BJ (cell line): ENCODE measurements around the gene HPN. TPM values are rescaled to one million over a fixed set of nuclear protein-coding genes. Genes with fewer than 3 reads are reported as not detected.
"Not testable (repeated sequence)": the region's sequence is repeated elsewhere in the genome, so short reads cannot be mapped to it uniquely, and the experiment has no call there.

Experiments
- CTCF ChIA-PET: fragments of 350-600 bp; formaldehyde crosslinking; extraction: SDS; loops from one replicate; lab custom pipeline; 2021; ENCODE audit warnings: antibody characterized with exemption, inconsistent platforms; lab: Yijun Ruan, JAX
- POLR2A ChIA-PET: fragments of 300-600 bp; sonication (Branson Sonifier 250); formaldehyde crosslinking; extraction: SDS; loops from one replicate; lab custom pipeline; 2021; ENCODE audit warnings: antibody characterized with exemption; lab: Charles Lee
- DNase-seq: peaks from one replicate; pipeline ENCODE4 v3.0.0-alpha.2; 2011; ENCODE audit warnings: low read depth
- H3K27me3 ChIP-seq: 2 replicates; pipeline ENCODE4 v1.6.0; 2011; ENCODE audit warnings: low read length; ENCODE audit not compliant: control insufficient read depth, insufficient read depth
- H3K36me3 ChIP-seq: 2 replicates; pipeline ENCODE4 v1.5.1; 2011; ENCODE audit warnings: low read length; ENCODE audit not compliant: control insufficient read depth, insufficient read depth
- H3K4me3 ChIP-seq: 2 replicates; pipeline ENCODE4 v1.5.1; 2011; ENCODE audit warnings: low read depth, mild to moderate bottlenecking, control low read depth, low read length
- polyA plus RNA-seq: library from polyadenylated mRNA; depleted of rRNA; stranded (reverse); fragments of >200 nt; gene quantifications from 2 replicates; pipeline ENCODE4 v1.2.3, GENCODE V29; 2011
- TF ChIP-seq, protein P1 (sequence below): IDR thresholded peaks from 2 replicates; pipeline ENCODE4 v1.5.1; 2011; ENCODE audit warnings: low read depth, mild to moderate bottlenecking, control low read depth, inconsistent platforms, low read length, moderate library complexity; ENCODE audit not compliant: insufficient read depth

The HPN gene
- polyA plus RNA-seq, 1 experiment = not detected

DNA sequence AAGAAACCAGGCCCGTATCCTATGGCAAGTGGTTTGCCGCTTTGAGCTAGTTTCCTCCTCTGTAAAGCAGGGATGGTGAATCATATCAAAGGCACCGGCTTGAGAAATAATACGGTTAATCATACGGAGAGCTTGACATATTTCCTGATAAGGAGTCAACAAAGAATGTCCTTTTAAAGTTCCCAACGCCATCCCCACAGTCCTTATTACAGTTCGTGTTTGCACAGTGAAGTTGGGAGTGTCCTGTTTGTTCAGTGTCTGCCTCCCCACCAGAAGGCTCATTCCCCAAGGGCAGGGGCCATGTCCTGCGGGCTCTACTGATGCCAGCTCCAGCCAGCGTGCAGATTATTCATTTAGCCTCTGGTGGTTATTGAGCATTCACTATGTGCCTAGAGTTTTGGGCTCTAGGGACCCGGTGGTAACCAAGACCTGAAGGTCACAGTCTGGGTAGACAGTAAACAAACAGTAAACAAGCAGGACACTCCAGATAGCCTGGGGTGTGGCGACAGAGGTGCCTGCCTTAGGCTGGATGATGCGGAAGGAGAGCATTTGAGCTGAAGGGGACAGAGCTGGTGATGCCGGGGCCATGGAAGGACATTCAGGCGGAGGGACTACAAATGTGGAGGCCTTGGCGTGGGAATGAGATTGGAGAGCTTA, 35.1 kb upstream of the HPN start:
- Histone ChIP-seq H3K27me3 (no peaks in the 10 kb centered on the region), H3K4me3 (no peak overlapping the region), H3K36me3 (peaks cover 24% of the 10 kb centered on the region)
- DNase-seq = no peak
- POLR2A ChIA-PET = no interaction called here
- TF ChIP-seq, protein P1, sequence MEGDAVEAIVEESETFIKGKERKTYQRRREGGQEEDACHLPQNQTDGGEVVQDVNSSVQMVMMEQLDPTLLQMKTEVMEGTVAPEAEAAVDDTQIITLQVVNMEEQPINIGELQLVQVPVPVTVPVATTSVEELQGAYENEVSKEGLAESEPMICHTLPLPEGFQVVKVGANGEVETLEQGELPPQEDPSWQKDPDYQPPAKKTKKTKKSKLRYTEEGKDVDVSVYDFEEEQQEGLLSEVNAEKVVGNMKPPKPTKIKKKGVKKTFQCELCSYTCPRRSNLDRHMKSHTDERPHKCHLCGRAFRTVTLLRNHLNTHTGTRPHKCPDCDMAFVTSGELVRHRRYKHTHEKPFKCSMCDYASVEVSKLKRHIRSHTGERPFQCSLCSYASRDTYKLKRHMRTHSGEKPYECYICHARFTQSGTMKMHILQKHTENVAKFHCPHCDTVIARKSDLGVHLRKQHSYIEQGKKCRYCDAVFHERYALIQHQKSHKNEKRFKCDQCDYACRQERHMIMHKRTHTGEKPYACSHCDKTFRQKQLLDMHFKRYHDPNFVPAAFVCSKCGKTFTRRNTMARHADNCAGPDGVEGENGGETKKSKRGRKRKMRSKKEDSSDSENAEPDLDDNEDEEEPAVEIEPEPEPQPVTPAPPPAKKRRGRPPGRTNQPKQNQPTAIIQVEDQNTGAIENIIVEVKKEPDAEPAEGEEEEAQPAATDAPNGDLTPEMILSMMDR = no peak
- CTCF ChIA-PET = interaction anchor here (1.2 to 2.5 kb wide), 3 partner anchors 10 to 60 kb away, joined by 3 to 10 read pairs (median 3); no protein-coding TSS in a partner anchor

DNA sequence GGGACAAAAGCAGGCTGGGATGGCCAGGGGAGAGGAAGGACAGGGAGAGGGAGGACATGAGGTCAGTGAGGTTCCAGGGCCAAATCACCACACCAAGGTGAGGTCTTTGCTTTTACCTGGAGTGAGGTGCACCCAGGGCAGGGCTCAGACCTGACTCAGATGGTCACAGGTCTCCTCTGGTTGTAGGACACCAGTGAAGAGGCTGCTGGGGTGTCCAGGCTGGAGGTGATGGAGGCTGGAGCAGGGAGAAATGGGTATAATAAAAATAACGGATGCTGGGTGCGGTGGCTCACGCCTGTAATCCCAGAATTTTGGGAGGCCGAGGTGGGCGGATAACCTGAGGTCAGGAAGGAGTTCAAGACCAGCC, 34.5 kb upstream of the HPN start:
- DNase-seq = no peak
- CTCF ChIA-PET = interaction anchor here (1.2 to 2.5 kb wide), 4 partner anchors 10 to 59 kb away, joined by 3 to 10 read pairs (median 6); no protein-coding TSS in a partner anchor
- POLR2A ChIA-PET = no interaction called here
- H3K4me3 ChIP-seq = no peak overlapping the region
- TF ChIP-seq, protein P1 = no peak
- no peaks in the 10 kb centered on the region for H3K27me3 ChIP-seq
- peaks cover 26% of the 10 kb centered on the region for H3K36me3 ChIP-seq

DNA sequence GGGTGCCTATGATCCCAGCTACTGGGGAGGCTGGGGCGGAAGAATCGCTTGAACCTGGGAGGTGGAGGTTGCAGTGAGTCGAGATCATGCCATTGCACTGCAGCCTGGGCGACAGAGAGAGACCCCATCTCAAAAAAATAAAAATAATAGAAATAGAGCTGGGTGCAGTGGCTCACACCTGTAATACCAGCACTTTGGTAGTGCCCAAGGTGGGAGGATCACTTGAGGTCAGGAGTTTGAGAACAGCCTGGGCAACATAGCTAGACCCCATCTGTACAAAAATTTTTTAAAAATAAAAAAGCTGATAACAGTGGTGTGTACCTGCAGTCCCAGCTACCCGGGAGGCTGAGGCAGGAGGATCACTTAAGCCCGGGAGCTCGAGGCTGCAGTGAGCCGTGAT, 34.1 kb upstream of the HPN start:
- POLR2A ChIA-PET, H3K27me3 ChIP-seq, H3K4me3 ChIP-seq, DNase-seq: not testable (repeated sequence)
- CTCF ChIA-PET = interaction anchor here (1.6 to 2.5 kb wide), 2 partner anchors 9 to 35 kb away, joined by 9 to 10 read pairs; no protein-coding TSS in a partner anchor
- peaks cover 29% of the 10 kb centered on the region for H3K36me3 ChIP-seq

DNA sequence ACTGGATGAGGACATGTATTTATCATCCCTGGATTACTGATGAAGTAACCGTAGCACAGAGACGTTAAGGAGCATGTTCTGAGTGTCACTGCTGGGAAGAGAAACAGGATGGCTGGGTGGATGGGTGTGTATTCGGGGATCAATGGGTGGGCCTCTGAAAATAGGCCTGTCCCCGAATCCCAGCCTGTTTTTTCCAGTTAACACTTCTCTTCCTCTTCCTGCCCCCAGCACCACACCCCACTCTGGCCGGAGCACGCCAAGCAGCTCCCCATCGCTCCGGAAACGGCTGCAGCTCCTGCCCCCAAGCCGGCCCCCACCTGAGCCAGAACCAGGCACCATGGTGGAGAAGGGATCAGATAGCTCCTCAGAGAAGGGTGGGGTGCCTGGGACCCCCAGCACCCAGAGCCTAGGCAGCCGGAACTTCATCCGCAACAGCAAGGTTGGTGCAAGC, 32.6 kb upstream of the HPN start:
- H3K36me3 ChIP-seq = peaks cover 38% of the 10 kb centered on the region
- CTCF ChIA-PET = interaction anchor here (0.9 to 1.1 kb wide), 2 partner anchors 35 to 40 kb away, joined by 3 read pairs; no protein-coding TSS in a partner anchor
- H3K27me3 ChIP-seq = no peaks in the 10 kb centered on the region
- no peak overlapping the region for H3K4me3 ChIP-seq
- DNase-seq = no peak
- TF ChIP-seq, protein P1 = no peak
- POLR2A ChIA-PET = no interaction called here

DNA sequence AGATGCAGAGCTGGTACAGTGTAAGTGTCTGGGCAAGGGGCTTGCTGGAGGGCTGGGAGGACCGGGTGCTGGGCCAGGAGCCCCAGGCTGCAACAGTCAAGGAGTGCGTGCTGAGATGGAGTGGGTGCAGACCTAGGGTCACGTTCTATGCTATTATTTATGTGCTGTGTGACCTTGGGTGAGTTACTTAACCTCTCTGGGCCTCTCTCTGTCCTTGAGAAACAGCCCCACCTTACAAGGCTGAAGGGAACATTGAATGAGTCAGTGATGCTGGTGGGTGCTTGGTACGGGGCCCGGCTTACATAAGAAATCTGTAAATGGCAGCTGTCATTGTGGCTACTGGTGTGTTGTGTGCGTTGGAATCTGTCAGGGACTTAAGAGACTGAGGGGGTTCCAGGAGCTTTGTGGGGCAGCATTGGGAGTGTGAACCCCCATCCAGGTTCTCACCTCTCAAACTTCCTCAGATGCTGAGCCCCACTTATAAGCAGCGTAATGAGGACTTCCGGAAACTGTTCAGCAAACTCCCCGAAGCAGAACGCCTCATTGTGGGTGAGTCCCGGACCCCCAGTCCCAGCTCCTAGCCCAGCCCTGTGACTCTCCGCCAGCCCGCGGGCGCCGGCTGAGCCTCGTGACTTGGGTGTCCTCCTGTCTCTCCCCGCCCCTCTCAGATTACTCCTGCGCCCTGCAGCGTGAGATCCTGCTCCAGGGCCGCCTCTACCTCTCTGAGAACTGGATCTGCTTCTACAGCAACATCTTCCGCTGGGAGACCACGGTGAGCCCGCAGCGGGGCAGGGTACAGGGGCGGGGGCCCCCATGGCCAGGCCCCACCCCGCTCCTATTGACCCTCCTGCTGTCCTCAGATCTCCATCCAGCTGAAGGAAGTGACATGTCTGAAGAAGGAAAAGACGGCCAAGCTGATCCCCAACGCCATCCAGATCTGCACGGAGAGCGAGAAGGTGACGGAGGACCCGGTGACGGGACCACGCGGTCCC, 31.8 kb upstream of the HPN start:
- no peak for DNase-seq
- peaks cover 42% of the 10 kb centered on the region for H3K36me3 ChIP-seq
- CTCF ChIA-PET = interaction anchor here (0.5 to 1.3 kb wide), 5 partner anchors 34 to 132 kb away, joined by 3 to 4 read pairs (median 3); no protein-coding TSS in a partner anchor
- no peak overlapping the region for H3K4me3 ChIP-seq
- TF ChIP-seq, protein P1 = no peak
- POLR2A ChIA-PET = no interaction called here
- no peaks in the 10 kb centered on the region for H3K27me3 ChIP-seq
